A549 (cell line): ENCODE data around the gene MSL2.

Source experiments
- CTCF ChIP-seq: fragments of >200 bp; sonication (Bioruptor Twin); formaldehyde crosslinking; IDR thresholded peaks from 3 replicates; pipeline ENCODE4 v1.5.1; 2016
- RAD21 ChIP-seq, 2 experiments: fragments of >200 bp in 1 of 2; sonication (Bioruptor Twin) in 1 of 2; formaldehyde crosslinking in 1 of 2; IDR thresholded peaks in 1 of 2; conservative IDR thresholded peaks in 1 of 2; 2 replicates in 1 of 2; 3 replicates in 1 of 2; pipeline ENCODE4 v1.6.1; 2012 to 2018; ENCODE audit warnings: inconsistent platforms in 1 of 2
- USF2 ChIP-seq: fragments of 450-650 bp; IDR thresholded peaks from 2 replicates; pipeline ENCODE4 v1.6.1; 2014; ENCODE audit warnings: antibody characterized with exemption

DNA sequence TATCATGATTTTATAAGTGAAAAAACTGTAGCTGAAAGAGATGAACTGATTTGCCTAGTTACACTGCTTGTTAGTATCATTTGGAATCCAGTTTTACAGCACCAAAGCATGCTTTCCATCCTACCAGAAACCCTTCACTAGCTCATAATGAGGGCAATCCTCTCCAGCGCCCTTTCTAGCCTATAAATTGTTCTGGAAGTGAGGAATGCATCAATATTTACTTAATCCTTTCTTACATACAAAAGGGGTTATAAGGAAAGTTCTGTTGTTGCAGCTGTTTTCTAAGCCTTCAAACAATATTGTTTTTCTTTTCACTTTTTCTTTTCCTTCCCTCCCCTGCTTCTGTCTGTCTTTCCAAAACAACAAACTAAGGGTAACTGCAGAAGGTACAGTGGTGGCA is 43.0 kb upstream of the MSL2 start:
- TF ChIP-seq CTCF (no peak), USF2 (no peak), RAD21 (conservative IDR thresholded peaks at IDR 0.05 in 1 of 2, IDR thresholded peaks at IDR 0.05 in 1 of 2) (no peak)
